ENCODE measurements around the gene SF3B3. TPM values are rescaled to one million over a fixed set of nuclear protein-coding genes. Genes with fewer than 3 reads are reported as not detected.

The SF3B3 gene
- total and polyA plus RNA-seq, 10 donors, result 70.3 to 256 (median 103) TPM

DNA sequence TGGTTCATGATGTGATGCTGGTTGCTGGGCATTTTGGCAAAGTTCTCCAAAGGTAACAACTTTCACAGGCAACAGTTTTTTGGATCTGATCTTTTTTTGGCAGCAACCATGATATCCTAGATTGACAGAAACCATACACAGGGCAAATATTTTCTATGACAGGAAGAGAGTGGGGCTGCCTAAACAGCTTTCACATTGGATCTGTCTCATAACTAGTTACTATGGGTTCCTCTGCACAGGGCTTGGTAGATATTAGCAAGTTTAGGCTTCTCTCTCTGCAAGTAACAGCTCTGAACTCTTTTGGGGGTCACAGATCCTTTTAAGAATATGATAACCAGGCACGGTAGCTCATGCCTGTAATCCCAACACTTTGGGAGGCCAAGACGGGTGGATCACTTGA is 28.8 kb upstream of the SF3B3 start:
- Histone ChIP-seq H3K27ac (no peak overlapping the region), H3K27me3 (replicated peaks in 1 of 7) (no peaks in the 10 kb centered on the region), H3K4me3 (no peak overlapping the region), H3K36me3 (peaks cover 0 to 100% (median 82%) of the 10 kb centered on the region in 6 donors), H3K4me1 (no peaks in the 10 kb centered on the region), H3K9me3 (no peaks in the 10 kb centered on the region)
- intact Hi-C loops (cut with DNase I; ENCODE audit: low total_unique reads), result no loop called here
- no peak for DNase-seq
- no peak for TF ChIP-seq POLR2A (IDR thresholded peaks at IDR 0.05)
- TF ChIP-seq POLR2AphosphoS5 (IDR thresholded peaks at IDR 0.05), result no peak
- TF ChIP-seq, protein P1, sequence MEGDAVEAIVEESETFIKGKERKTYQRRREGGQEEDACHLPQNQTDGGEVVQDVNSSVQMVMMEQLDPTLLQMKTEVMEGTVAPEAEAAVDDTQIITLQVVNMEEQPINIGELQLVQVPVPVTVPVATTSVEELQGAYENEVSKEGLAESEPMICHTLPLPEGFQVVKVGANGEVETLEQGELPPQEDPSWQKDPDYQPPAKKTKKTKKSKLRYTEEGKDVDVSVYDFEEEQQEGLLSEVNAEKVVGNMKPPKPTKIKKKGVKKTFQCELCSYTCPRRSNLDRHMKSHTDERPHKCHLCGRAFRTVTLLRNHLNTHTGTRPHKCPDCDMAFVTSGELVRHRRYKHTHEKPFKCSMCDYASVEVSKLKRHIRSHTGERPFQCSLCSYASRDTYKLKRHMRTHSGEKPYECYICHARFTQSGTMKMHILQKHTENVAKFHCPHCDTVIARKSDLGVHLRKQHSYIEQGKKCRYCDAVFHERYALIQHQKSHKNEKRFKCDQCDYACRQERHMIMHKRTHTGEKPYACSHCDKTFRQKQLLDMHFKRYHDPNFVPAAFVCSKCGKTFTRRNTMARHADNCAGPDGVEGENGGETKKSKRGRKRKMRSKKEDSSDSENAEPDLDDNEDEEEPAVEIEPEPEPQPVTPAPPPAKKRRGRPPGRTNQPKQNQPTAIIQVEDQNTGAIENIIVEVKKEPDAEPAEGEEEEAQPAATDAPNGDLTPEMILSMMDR (IDR thresholded peaks at IDR 0.05 in 8 of 11, conservative IDR thresholded peaks at IDR 0.05 in 3 of 11), result no peak
- 86 to 98% (median 95%) methylated on average over 2 of the region's 2 CpGs for WGBS, 5 donors

DNA sequence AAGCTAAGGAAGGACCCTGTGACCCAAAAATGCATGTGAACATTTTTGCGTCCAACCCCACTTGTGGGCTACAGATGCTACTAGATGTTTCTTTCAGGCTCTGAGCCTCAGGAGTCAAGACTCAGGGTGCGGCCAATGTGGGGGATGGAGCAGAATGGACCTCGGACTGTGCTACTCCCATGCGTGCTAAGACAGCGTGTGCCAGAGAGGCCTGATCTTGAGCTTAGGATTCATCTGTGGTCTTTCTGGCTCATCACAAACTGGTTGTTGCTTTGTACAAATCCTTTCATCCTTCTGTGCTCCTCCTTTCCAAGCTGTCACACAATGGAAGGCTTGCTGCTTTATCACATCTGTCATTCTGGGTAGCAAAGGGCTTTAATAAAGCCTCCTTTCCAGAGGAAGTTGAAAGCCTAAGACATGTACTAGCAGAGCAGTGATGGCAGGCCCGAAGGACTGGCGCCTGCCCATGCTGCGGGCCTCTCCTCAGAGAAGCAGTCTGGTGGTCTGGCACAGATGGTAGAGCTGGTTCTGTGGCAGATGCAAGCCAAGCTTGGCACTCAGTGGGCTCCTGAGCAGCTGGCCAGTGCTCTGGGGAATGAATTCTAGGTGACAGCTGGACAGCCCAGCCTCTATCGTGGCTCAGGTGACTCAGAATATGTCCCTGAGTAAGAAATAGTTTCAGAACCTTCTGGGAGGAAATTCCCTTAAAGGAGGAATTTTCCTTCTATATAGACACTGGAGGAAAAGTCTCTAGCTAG is 28.0 kb upstream of the SF3B3 start:
- intact Hi-C loops (cut with DNase I; ENCODE audit: low total_unique reads), result no loop called here
- 92 to 97% (median 95%) methylated on average over 9 of the region's 9 CpGs for WGBS, 5 donors

DNA sequence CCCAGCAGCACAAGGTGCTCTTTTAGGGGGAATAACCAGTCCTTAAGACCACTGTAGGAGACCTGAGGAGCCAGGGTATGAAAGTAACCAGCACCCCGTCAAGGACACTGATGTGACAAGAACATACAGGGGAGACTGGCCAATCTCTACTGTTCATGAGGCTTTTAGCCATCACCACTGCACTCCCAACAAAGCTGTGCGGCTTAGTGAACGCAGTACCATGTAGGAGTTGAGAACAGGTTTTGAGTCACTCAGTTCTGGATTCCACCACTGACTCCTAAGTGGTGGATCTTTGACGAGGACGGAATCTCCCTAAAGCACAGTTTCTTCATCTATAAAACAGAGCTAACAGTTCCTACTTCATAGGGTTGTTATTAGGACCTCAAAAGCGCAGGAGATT is 27.1 kb upstream of the SF3B3 start:
- no peak for DNase-seq
- WGBS, 5 donors, result 92 to 98% (median 94%) methylated on average over 6 of the region's 6 CpGs
- TF ChIP-seq, protein P1 (IDR thresholded peaks at IDR 0.05 in 8 of 11, conservative IDR thresholded peaks at IDR 0.05 in 3 of 11), result no peak
- TF ChIP-seq POLR2AphosphoS5 (IDR thresholded peaks at IDR 0.05) (no peak), POLR2A (IDR thresholded peaks at IDR 0.05) (no peak)
- Histone ChIP-seq H3K4me3 (no peak overlapping the region), H3K27ac (no peak overlapping the region), H3K27me3 (replicated peaks in 1 of 7) (no peaks in the 10 kb centered on the region), H3K36me3 (peaks cover 4 to 100% (median 86%) of the 10 kb centered on the region in 6 donors), H3K4me1 (no peaks in the 10 kb centered on the region), H3K9me3 (no peaks in the 10 kb centered on the region)
- intact Hi-C loops (cut with DNase I; ENCODE audit: low total_unique reads), result no loop called here

More for the DNA sequence above, 28.0 kb upstream of the SF3B3 start:
- Histone ChIP-seq H3K4me3 (no peak overlapping the region), H3K27ac (no peak overlapping the region), H3K4me1 (no peaks in the 10 kb centered on the region), H3K9me3 (no peaks in the 10 kb centered on the region), H3K36me3 (peaks cover 4 to 100% (median 82%) of the 10 kb centered on the region in 6 donors), H3K27me3 (replicated peaks in 1 of 7) (no peaks in the 10 kb centered on the region)
- no peak for TF ChIP-seq POLR2AphosphoS5 (IDR thresholded peaks at IDR 0.05)
- TF ChIP-seq, protein P1 (IDR thresholded peaks at IDR 0.05 in 8 of 11, conservative IDR thresholded peaks at IDR 0.05 in 3 of 11), result no peak
- TF ChIP-seq POLR2A (IDR thresholded peaks at IDR 0.05), result no peak
- DNase-seq, result no peak

DNA sequence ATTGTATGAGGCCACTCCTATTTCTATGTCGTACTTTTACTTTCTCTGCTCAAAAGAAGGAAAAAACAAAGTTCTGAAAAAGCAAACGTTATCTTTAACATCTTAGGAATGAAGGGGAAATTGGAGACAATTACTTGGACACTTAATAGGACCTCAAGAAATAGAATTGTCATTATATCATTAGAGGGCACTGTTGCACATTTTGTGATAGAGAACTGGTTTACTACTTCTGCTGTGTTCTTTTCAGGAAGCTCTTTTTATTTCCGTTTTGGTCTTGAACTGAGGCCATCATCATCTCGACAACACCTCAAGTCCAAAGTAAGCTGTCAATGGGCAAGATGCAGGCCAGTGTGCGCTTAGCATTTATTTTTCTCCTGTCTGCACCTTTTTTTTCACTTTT is 14.9 kb upstream of the SF3B3 start:
- TF ChIP-seq POLR2A (IDR thresholded peaks at IDR 0.05) (no peak), POLR2AphosphoS5 (IDR thresholded peaks at IDR 0.05) (no peak)
- TF ChIP-seq, protein P1 (IDR thresholded peaks at IDR 0.05 in 8 of 11, conservative IDR thresholded peaks at IDR 0.05 in 3 of 11), result peak in 2 of 11 experiments; percentile 15 to 32
- Histone ChIP-seq H3K27me3 (replicated peaks in 1 of 7) (no peaks in the 10 kb centered on the region), H3K36me3 (peaks cover 0 to 100% (median 74%) of the 10 kb centered on the region in 6 donors), H3K4me1 (peaks cover 0 to 16% (median 6%) of the 10 kb centered on the region in 6 donors), H3K27ac (peak overlapping the region in 3 of 8 donors; percentile 32 to 58 (median 40)), H3K4me3 (no peak overlapping the region), H3K9me3 (no peaks in the 10 kb centered on the region)
- DNase-seq, result no peak
- intact Hi-C loops (cut with DNase I; ENCODE audit: low total_unique reads), result no loop called here
- WGBS, 5 donors, result 31 to 36% (median 31%) methylated on average over 5 of the region's 5 CpGs

All from spleen (tissue), 11 donors.